ENCODE measurements around the gene MYOM1.

Gene MYOM1

GRCh38 chr18:3194947-3195612 is 24.7 kb downstream of the MYOM1 start:
- TF ChIP-seq FOXA1 (IDR thresholded peaks at IDR 0.05) (no peak), FOXK2 (IDR thresholded peaks at IDR 0.05) (no peak), ELF4 (IDR thresholded peaks at IDR 0.05) (no peak), LEF1 (IDR thresholded peaks at IDR 0.05; ENCODE audit: borderline replicate concordance) (no peak), CTBP1 (IDR thresholded peaks at IDR 0.05; ENCODE audit: borderline replicate concordance) (no peak), ZNF384 (IDR thresholded peaks at IDR 0.05) (no peak), TARDBP (IDR thresholded peaks at IDR 0.05) (no peak), BHLHE40 (IDR thresholded peaks at IDR 0.05; ENCODE audit: borderline replicate concordance) (no peak), HDGF (IDR thresholded peaks at IDR 0.05; ENCODE audit: borderline replicate concordance) (no peak)
- DNase-seq (ENCODE audit: extremely low spot score), result no peak
- CTCF ChIA-PET, result interaction anchor here (0.6 kb wide), 1 partner anchor 11 kb away, joined by 3 read pairs; no protein-coding TSS in a partner anchor
- POLR2A ChIA-PET, result no interaction called here

GRCh38 chr18:3193331-3193730 is 26.4 kb downstream of the MYOM1 start:
- CTCF ChIA-PET, result no interaction called here
- DNase-seq (ENCODE audit: extremely low spot score), result no peak
- TF ChIP-seq TARDBP (IDR thresholded peaks at IDR 0.05) (no peak), PKNOX1 (IDR thresholded peaks at IDR 0.05) (no peak), HDGF (IDR thresholded peaks at IDR 0.05; ENCODE audit: borderline replicate concordance) (no peak), FOXK2 (IDR thresholded peaks at IDR 0.05) (no peak), ZNF384 (IDR thresholded peaks at IDR 0.05) (no peak)
- POLR2A ChIA-PET, result no interaction called here

GRCh38 chr18:3192752-3193151 is 27.0 kb downstream of the MYOM1 start:
- ChIA-PET CTCF (interaction anchor here (1.6 kb wide), 1 partner anchor 53 kb away, joined by 3 read pairs; no protein-coding TSS in a partner anchor), POLR2A (no interaction called here)
- TF ChIP-seq HDGF (IDR thresholded peaks at IDR 0.05; ENCODE audit: borderline replicate concordance) (no peak), LEF1 (IDR thresholded peaks at IDR 0.05; ENCODE audit: borderline replicate concordance) (no peak), SP1 (IDR thresholded peaks at IDR 0.05) (no peak), FOXK2 (IDR thresholded peaks at IDR 0.05) (no peak)
- no peak for DNase-seq (ENCODE audit: extremely low spot score)

GRCh38 chr18:3192286-3192685 is 27.5 kb downstream of the MYOM1 start:
- CTCF ChIA-PET, result interaction anchor here (1.6 kb wide), 1 partner anchor 54 kb away, joined by 3 read pairs; no protein-coding TSS in a partner anchor
- POLR2A ChIA-PET, result no interaction called here
- DNase-seq (ENCODE audit: extremely low spot score), result no peak
- no peak for TF ChIP-seq HDGF (IDR thresholded peaks at IDR 0.05; ENCODE audit: borderline replicate concordance)
- 0 out of 2 replicates have a peak, but pooled peaks have one; percentile 25 for TF ChIP-seq PKNOX1 (IDR thresholded peaks at IDR 0.05)

- no peak for TF ChIP-seq HDGF (IDR thresholded peaks at IDR 0.05; ENCODE audit: borderline replicate concordance)
- TF ChIP-seq LEF1 (IDR thresholded peaks at IDR 0.05; ENCODE audit: borderline replicate concordance), result no peak
- TF ChIP-seq FOXK2 (IDR thresholded peaks at IDR 0.05), result no peak
- no peak for TF ChIP-seq ELF4 (IDR thresholded peaks at IDR 0.05)
- TF ChIP-seq TARDBP (IDR thresholded peaks at IDR 0.05), result no peak
- TF ChIP-seq BHLHE40 (IDR thresholded peaks at IDR 0.05; ENCODE audit: borderline replicate concordance), result no peak
- no peak for TF ChIP-seq FOXM1 (IDR thresholded peaks at IDR 0.05; ENCODE audit: borderline replicate concordance)
- TF ChIP-seq FOXA1 (IDR thresholded peaks at IDR 0.05), result no peak
- TF ChIP-seq L3MBTL2 (conservative IDR thresholded peaks at IDR 0.05), result no peak
- no peak for TF ChIP-seq NFRKB (IDR thresholded peaks at IDR 0.05)
- ChIA-PET POLR2A (no interaction called here), CTCF (no interaction called here)
- DNase-seq (ENCODE audit: extremely low spot score), result no peak
Observed at GRCh38 chr18:3190610-3191009, 29.2 kb downstream of the MYOM1 start.

GRCh38 chr18:3189884-3190283 is 29.9 kb downstream of the MYOM1 start:
- ChIA-PET CTCF (no interaction called here), POLR2A (no interaction called here)
- no peak for DNase-seq (ENCODE audit: extremely low spot score)
- TF ChIP-seq PKNOX1 (IDR thresholded peaks at IDR 0.05) (no peak), SP1 (IDR thresholded peaks at IDR 0.05) (no peak), SUZ12 (IDR thresholded peaks at IDR 0.05) (no peak), LEF1 (IDR thresholded peaks at IDR 0.05; ENCODE audit: borderline replicate concordance) (no peak), BHLHE40 (IDR thresholded peaks at IDR 0.05; ENCODE audit: borderline replicate concordance) (no peak), ELF4 (IDR thresholded peaks at IDR 0.05) (no peak), FOXA1 (IDR thresholded peaks at IDR 0.05) (no peak), FOXM1 (IDR thresholded peaks at IDR 0.05; ENCODE audit: borderline replicate concordance) (no peak), CTBP1 (IDR thresholded peaks at IDR 0.05; ENCODE audit: borderline replicate concordance) (no peak), TARDBP (IDR thresholded peaks at IDR 0.05) (no peak), FOXK2 (IDR thresholded peaks at IDR 0.05) (no peak), HDGF (IDR thresholded peaks at IDR 0.05; ENCODE audit: borderline replicate concordance) (no peak), ARNT (IDR thresholded peaks at IDR 0.05) (no peak), ZNF384 (IDR thresholded peaks at IDR 0.05) (no peak), L3MBTL2 (conservative IDR thresholded peaks at IDR 0.05) (no peak)
